AG09309 (cell line): ENCODE measurements around the gene RUFY2.
A peak's percentile ranks its signal among the peaks of the same experiment; 100 is the strongest.

ENCODE experiments used
- DNase-seq: peaks from one replicate; pipeline ENCODE4 v3.0.0-alpha.2; 2010; ENCODE audit warnings: low read depth
- H3K4me3 ChIP-seq: 2 replicates; pipeline ENCODE4 v1.5.1; 2011; ENCODE audit warnings: mild to moderate bottlenecking, low read depth, low read length, moderate library complexity; ENCODE audit not compliant: control insufficient read depth
- TF ChIP-seq, protein P1 (sequence below): IDR thresholded peaks from 2 replicates; pipeline ENCODE4 v1.5.1; 2011; ENCODE audit warnings: mild to moderate bottlenecking, low read depth, low read length, inconsistent platforms; ENCODE audit not compliant: insufficient read depth, control insufficient read depth; ENCODE audit errors: missing control alignments

The RUFY2 gene

DNA sequence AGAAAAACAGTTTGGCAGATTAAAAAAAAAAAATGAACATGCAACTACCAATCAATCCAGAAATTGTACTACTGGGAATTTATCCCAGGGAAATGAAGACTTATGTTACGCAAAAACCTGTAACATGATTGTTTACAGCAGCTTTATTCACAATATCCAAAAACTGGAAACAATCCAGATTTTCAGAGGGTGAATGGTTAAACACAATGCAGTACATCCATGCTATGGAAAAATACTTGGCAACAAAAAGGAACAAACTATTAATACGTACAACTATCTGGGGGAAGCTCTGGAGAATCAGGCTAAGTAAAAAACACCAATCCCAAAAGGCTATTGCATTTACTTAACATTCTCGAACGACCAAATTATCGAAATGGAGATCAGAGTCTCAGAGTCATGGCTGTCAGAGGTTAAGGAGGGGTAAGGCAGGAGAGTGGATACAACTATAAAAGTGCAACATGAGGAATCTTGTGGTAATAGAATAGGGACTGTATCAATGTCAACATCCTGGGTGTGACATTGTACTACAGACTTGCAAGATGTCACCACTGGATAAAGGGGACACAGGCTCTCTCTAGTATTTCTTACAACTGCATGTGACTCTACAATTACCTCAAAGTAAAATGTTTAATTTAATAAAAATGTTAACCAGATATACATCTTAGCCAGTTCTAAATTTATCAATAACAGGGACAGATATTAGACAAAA, 21.5 kb upstream of the RUFY2 start:
- no peak for DNase-seq
- TF ChIP-seq, protein P1, sequence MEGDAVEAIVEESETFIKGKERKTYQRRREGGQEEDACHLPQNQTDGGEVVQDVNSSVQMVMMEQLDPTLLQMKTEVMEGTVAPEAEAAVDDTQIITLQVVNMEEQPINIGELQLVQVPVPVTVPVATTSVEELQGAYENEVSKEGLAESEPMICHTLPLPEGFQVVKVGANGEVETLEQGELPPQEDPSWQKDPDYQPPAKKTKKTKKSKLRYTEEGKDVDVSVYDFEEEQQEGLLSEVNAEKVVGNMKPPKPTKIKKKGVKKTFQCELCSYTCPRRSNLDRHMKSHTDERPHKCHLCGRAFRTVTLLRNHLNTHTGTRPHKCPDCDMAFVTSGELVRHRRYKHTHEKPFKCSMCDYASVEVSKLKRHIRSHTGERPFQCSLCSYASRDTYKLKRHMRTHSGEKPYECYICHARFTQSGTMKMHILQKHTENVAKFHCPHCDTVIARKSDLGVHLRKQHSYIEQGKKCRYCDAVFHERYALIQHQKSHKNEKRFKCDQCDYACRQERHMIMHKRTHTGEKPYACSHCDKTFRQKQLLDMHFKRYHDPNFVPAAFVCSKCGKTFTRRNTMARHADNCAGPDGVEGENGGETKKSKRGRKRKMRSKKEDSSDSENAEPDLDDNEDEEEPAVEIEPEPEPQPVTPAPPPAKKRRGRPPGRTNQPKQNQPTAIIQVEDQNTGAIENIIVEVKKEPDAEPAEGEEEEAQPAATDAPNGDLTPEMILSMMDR = no peak
- H3K4me3 ChIP-seq = no peak overlapping the region

DNA sequence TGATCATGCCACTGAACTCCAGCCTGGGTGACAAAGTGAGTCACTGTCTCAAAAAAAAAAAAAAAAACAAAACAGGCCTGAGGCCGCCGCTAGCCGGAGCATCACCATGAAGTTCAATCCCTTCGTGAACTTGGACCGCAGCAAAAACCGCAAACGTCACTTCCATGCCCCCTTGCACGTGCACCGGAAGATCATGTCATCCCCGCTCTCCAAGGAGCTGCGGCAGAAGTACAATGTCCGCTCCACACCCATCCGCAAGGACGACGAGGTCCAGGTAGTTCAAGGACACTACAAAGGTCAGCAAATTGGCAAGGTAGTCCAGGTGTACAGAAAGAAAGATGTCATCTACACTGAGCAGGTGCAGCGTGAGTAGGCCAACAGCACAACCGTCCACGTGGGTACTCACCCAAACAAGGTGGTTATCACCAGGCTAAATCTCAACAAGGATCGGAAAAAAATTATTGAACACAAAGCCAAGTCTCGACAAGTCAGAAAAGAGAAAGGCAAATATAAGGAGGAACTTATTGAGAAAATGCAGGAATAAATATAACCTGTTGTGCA, 17.5 kb upstream of the RUFY2 start:
- H3K4me3 ChIP-seq = no peak overlapping the region
- DNase-seq = no peak
- TF ChIP-seq, protein P1 = no peak

DNA sequence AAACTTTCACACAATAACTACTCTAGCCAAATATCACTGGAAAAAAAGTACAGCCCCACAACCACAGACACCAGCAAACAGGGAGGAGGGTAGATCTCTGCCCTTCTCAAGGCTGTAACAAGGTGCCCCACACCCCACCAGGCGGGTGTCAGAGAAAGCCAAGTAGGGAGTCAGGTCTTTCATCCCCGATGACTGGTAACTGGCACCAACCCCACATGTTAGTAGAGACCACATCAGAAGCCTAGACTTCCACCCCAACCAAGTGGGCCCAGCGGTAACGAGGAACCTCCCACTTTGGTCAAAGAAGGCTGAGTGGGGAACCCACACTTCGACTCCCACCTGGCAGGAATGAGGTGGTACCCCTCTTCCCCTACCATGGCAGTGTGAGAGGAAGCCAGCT, 16.4 kb upstream of the RUFY2 start:
- TF ChIP-seq, protein P1 = no peak
- DNase-seq = no peak
- no peak overlapping the region for H3K4me3 ChIP-seq

DNA sequence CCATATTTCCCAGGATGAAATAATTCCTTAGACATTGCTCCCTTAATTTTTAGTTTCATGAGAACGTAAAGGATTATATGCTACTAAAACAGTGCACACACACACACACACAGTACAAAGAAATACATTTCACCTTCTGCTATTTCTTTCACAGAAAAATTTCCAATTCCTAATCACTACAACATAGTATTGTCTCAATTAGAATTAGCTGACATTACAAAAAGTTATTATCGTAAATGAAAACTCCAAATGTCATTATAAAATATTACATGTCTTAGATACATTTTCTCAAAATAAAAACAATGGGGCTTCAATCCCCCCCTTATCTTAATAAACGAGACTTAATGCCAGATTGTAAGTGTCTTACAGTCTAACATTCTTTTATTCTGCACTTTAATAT, 12.3 kb upstream of the RUFY2 start:
- DNase-seq = no peak
- H3K4me3 ChIP-seq = no peak overlapping the region
- TF ChIP-seq, protein P1 = no peak

DNA sequence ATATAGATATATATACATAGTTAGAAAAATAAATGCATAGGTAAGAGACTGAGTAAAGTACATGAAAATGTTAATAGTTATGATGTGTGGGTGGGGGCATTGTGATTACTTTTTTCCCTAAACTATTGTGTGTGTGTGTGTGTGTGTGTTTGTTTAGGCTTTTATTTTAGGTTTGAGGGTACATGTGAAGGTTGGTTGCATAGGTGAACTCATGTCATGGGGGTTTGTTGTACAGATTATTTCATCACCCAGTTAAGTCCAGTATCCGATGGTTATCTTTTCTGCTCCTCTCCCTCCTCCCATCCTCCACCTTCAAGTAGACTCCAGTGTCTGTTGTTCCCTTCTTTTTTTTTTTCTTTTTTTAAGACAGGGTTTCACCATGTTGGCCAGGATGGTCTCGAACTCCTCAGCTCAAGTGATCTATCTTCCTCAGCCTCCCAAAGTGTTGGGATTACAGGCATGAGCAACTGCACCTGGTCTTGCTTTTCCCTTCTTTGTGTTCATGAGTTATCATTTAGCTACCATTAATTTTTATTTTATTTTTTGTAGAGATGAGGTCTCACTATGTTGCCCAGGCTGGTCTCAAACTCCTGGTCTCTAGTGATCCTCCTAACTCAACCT, 1.9 kb upstream of the RUFY2 start:
- no peak for DNase-seq
- TF ChIP-seq, protein P1 = no peak
- H3K4me3 ChIP-seq = no peak overlapping the region

DNA sequence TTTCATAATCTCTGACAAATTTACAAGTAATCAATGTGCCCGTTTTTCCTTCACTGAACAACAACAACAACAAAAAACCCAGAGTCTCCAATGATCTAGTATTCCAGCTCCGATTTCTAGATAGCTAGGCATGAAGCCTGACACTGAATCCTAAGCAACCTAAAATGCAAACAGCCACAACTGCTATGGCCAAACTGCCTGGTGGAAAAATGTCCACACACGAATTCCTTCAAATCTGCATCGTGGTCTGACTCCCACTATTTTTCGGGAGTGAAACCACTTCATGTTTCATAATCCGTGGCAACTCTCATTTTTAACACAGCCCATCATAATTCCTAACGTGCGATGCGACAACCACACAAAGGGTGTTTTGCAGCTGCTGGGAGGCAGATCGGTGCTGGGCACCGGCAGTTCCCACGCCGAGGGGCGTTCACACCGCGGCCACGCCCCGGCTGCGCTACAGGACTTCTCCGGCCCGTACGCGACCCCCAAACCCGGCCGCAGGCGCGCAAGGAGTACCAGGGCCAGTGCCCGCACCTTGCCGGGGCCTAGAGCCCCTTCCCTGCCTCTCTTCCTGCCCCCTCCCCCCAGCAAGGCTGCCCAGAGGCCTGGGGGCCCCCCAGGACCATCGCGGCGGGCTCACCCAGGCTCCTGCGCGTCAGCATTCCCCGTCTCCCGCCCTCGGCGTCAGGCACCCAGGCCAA, 814 bp downstream of the RUFY2 start:
- peak overlapping the region; percentile 99 for H3K4me3 ChIP-seq
- peak; percentile 38 for DNase-seq
- TF ChIP-seq, protein P1 = no peak
